ENCODE data around the gene R3HCC1L.

DNA sequence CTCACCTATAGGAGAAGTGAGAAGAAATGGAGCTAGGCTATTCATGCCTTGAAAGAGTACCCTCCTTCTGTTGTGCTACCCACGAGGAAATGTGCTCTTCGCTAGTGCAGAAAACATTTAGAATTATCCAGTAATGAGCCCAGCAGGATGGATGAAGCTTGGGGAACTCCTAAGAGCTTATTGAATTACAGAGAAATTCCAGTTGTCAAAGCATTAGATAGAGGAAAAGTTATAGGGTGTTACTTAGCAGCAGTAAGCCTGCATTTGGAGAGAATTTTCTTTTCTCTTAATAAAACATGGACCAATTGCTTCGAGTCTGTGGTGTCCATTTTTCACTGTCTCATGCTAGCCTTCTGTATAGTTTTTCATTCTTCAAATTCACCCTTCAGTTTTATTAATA lies 5.0 kb downstream of the R3HCC1L start:
- TF ChIP-seq POLR2AphosphoS2 (conservative IDR thresholded peaks at IDR 0.05; ENCODE audit: low read length) (no peak), ZSCAN20 (CRISPR knock-in tag; IDR thresholded peaks at IDR 0.05) (no peak)
- TF ChIP-seq, protein P1, sequence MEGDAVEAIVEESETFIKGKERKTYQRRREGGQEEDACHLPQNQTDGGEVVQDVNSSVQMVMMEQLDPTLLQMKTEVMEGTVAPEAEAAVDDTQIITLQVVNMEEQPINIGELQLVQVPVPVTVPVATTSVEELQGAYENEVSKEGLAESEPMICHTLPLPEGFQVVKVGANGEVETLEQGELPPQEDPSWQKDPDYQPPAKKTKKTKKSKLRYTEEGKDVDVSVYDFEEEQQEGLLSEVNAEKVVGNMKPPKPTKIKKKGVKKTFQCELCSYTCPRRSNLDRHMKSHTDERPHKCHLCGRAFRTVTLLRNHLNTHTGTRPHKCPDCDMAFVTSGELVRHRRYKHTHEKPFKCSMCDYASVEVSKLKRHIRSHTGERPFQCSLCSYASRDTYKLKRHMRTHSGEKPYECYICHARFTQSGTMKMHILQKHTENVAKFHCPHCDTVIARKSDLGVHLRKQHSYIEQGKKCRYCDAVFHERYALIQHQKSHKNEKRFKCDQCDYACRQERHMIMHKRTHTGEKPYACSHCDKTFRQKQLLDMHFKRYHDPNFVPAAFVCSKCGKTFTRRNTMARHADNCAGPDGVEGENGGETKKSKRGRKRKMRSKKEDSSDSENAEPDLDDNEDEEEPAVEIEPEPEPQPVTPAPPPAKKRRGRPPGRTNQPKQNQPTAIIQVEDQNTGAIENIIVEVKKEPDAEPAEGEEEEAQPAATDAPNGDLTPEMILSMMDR (IDR thresholded peaks at IDR 0.05): no peak
